Esophagus squamous epithelium (tissue), 4 donors: Measurements from ENCODE around the gene EFHC2.

Experiments
- POLR2A ChIP-seq, 4 donors: fragments of 450-650 bp; IDR thresholded peaks; one replicate each; pipeline ENCODE4 v1.6.1; 2017; ENCODE audit warnings: antibody characterized with exemption in 4 of 4, mild to moderate bottlenecking in 4 of 4, moderate library complexity in 3 of 4
- TF ChIP-seq, protein P1 (sequence below), 6 experiments: fragments of 450-650 bp in 4 of 6; fragments of 200-600 bp in 2 of 6; sonication (generic) in 2 of 6; IDR thresholded peaks; one replicate each; pipeline ENCODE4 v1.5.1; 2016 to 2019; ENCODE audit warnings: antibody characterized with exemption in 6 of 6, mild to moderate bottlenecking in 4 of 6, moderate library complexity in 4 of 6

GRCh38 chrX:44314808-44315207 is 28.7 kb downstream of the EFHC2 start:
- TF ChIP-seq, protein P1, sequence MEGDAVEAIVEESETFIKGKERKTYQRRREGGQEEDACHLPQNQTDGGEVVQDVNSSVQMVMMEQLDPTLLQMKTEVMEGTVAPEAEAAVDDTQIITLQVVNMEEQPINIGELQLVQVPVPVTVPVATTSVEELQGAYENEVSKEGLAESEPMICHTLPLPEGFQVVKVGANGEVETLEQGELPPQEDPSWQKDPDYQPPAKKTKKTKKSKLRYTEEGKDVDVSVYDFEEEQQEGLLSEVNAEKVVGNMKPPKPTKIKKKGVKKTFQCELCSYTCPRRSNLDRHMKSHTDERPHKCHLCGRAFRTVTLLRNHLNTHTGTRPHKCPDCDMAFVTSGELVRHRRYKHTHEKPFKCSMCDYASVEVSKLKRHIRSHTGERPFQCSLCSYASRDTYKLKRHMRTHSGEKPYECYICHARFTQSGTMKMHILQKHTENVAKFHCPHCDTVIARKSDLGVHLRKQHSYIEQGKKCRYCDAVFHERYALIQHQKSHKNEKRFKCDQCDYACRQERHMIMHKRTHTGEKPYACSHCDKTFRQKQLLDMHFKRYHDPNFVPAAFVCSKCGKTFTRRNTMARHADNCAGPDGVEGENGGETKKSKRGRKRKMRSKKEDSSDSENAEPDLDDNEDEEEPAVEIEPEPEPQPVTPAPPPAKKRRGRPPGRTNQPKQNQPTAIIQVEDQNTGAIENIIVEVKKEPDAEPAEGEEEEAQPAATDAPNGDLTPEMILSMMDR (IDR thresholded peaks at IDR 0.05): no peak
- TF ChIP-seq POLR2A (IDR thresholded peaks at IDR 0.05): no peak
